CD4-positive, alpha-beta T cell (primary cell): ENCODE measurements around the gene OLFML2B. TPM values are rescaled to one million over a fixed set of nuclear protein-coding genes. Genes with fewer than 3 reads are reported as not detected.
"Not testable (repeated sequence)": the region's sequence is repeated elsewhere in the genome, so short reads cannot be mapped to it uniquely, and the experiment has no call there.

Experiments
- ATAC-seq: fragments of 200-7000 bp; cut with Tn5 transposase; one replicate; pipeline ENCODE4 v1.10.0; 2022; ENCODE audit warnings: mild to moderate bottlenecking; ENCODE audit not compliant: poor library complexity
- CTCF ChIA-PET: fragments of 350-600 bp; sonication (Branson Sonifier 250); formaldehyde crosslinking; loops from one replicate; lab custom pipeline; 2021; ENCODE audit warnings: antibody characterized with exemption, inconsistent platforms; lab: Charles Lee
- POLR2A ChIA-PET: fragments of 350-600 bp; sonication (Branson Sonifier 250); formaldehyde crosslinking; loops from one replicate; lab custom pipeline; 2021; ENCODE audit warnings: antibody characterized with exemption, inconsistent platforms; lab: Charles Lee
- DNase-seq, 14 experiments: peaks; one replicate each; pipeline ENCODE4 v3.0.0-alpha.2; 2013 to 2020; ENCODE audit warnings: mixed read lengths in 2 of 14
- H3K27ac ChIP-seq, 2 donors: one replicate each; pipeline versions ENCODE4 v1.5.1 to v1.7.0; 2013; ENCODE audit warnings: low read length in 2 of 2, low read depth in 1 of 2, mild to moderate bottlenecking in 1 of 2
- H3K27me3 ChIP-seq, 2 experiments: 1 replicate in 1 of 2; 2 replicates in 1 of 2; pipeline versions ENCODE4 v1.6.1 to v1.7.0; 2013; ENCODE audit warnings: low read length in 2 of 2, control low read depth in 1 of 2, mild to moderate bottlenecking in 1 of 2, moderate library complexity in 1 of 2; ENCODE audit not compliant: insufficient read depth in 2 of 2, control insufficient read depth in 1 of 2
- H3K36me3 ChIP-seq: one replicate; pipeline ENCODE4 v1.6.1; 2013; ENCODE audit warnings: low read length, control low read depth; ENCODE audit not compliant: insufficient read depth
- H3K4me1 ChIP-seq: one replicate; pipeline ENCODE4 v1.6.1; 2013; ENCODE audit warnings: low read length, control low read depth; ENCODE audit not compliant: insufficient read depth
- H3K4me3 ChIP-seq: one replicate; pipeline ENCODE4 v1.5.1; 2013; ENCODE audit warnings: mild to moderate bottlenecking, low read length, moderate library complexity
- H3K9me3 ChIP-seq, 2 experiments: 1 replicate in 1 of 2; 2 replicates in 1 of 2; pipeline versions ENCODE4 v1.6.1 to v1.7.0; 2013; ENCODE audit warnings: low read length in 2 of 2, mild to moderate bottlenecking in 2 of 2, control low read depth in 1 of 2, moderate library complexity in 1 of 2; ENCODE audit not compliant: control insufficient read depth in 1 of 2, insufficient read depth in 1 of 2
- H3K27ac Mint-ChIP-seq: one replicate; pipeline ENCODE4 v1.8.0; 2020; ENCODE audit warnings: mixed read lengths
- H3K27me3 Mint-ChIP-seq: one replicate; pipeline ENCODE4 v1.8.0; 2021; ENCODE audit warnings: mixed read lengths
- H3K36me3 Mint-ChIP-seq: one replicate; pipeline ENCODE4 v1.8.0; 2021; ENCODE audit warnings: low read depth, mixed read lengths
- H3K4me1 Mint-ChIP-seq: one replicate; pipeline ENCODE4 v1.8.0; 2021; ENCODE audit warnings: low read depth, mixed read lengths
- H3K4me3 Mint-ChIP-seq: one replicate; pipeline ENCODE4 v1.8.0; 2020; ENCODE audit warnings: mild to moderate bottlenecking, mixed read lengths
- H3K9me3 Mint-ChIP-seq: one replicate; pipeline ENCODE4 v1.8.0; 2020; ENCODE audit warnings: mixed read lengths
- CTCF ChIP-seq: fragments of 200-600 bp; IDR thresholded peaks from one replicate; pipeline ENCODE4 v1.8.0; 2022; ENCODE audit warnings: antibody characterized with exemption, mild to moderate bottlenecking
- intact Hi-C, 2 experiments: fragments of 100-400 bp; cut with DNase I in 1 of 2; cut with micrococcal nuclease in 1 of 2; formaldehyde crosslinking; loops; one replicate each; pipeline versions ENCODE4 v1.15.1 to v1.9.0; 2023 to 2025; cut with DNase I, micrococcal nuclease
- total RNA-seq, 174 experiments: library from RNA in 2 of 174; stranded (reverse) in 2 of 174; gene quantifications; one replicate each; pipeline ENCODE4 v1.2.3 and lab custom pipeline; 2021 to 2026

Gene OLFML2B
- total RNA-seq, 2 experiments from 2014 or later, result 0.08 TPM; not detected in 1

- Mint-ChIP-seq H3K27ac (no peak overlapping the region), H3K4me1 (no peaks in the 10 kb centered on the region), H3K36me3 (no peaks in the 10 kb centered on the region), H3K27me3 (peaks cover 20% of the 10 kb centered on the region), H3K9me3 (no peaks in the 10 kb centered on the region), H3K4me3 (no peak overlapping the region)
- CTCF ChIA-PET, result interaction anchor here (0.7 to 0.8 kb wide), 2 partner anchors 10 to 171 kb away, joined by 3 to 5 read pairs; no protein-coding TSS in a partner anchor
- Histone ChIP-seq H3K36me3 (no peaks in the 10 kb centered on the region), H3K27me3 (no peaks in the 10 kb centered on the region), H3K27ac (no peak overlapping the region), H3K4me3 (no peak overlapping the region), H3K9me3 (no peaks in the 10 kb centered on the region), H3K4me1 (no peaks in the 10 kb centered on the region)
- ATAC-seq (peak; percentile 54), DNase-seq (peak; percentile 10 to 69 (median 25))
- POLR2A ChIA-PET, result interaction anchor here (0.6 kb wide), 1 partner anchor 13 kb away, joined by 3 read pairs; no protein-coding TSS in a partner anchor
- intact Hi-C loops, result loop anchor here (1.0 to 10.0 kb wide), 6 partner anchors 221 to 1259 kb away; no protein-coding TSS in a partner anchor
- TF ChIP-seq CTCF, result peak; percentile 72
These were observed 32.4 kb upstream of the OLFML2B start for GRCh38 chr1:162056043-162056442.

GRCh38 chr1:162055062-162055461, 31.4 kb upstream of the OLFML2B start:
- no peak for TF ChIP-seq CTCF
- Mint-ChIP-seq H3K4me1 (no peaks in the 10 kb centered on the region), H3K9me3 (no peaks in the 10 kb centered on the region), H3K27ac (no peak overlapping the region), H3K4me3 (no peak overlapping the region), H3K27me3 (peaks cover 20% of the 10 kb centered on the region), H3K36me3 (no peaks in the 10 kb centered on the region)
- Histone ChIP-seq H3K27me3 (no peaks in the 10 kb centered on the region), H3K27ac (no peak overlapping the region), H3K9me3 (no peaks in the 10 kb centered on the region), H3K4me1 (no peaks in the 10 kb centered on the region), H3K4me3 (no peak overlapping the region), H3K36me3 (no peaks in the 10 kb centered on the region)
- DNase-seq (no peak), ATAC-seq (no peak)
- intact Hi-C loops, result loop anchor here (1.0 to 10.0 kb wide), 4 partner anchors 222 to 1260 kb away; no protein-coding TSS in a partner anchor
- ChIA-PET POLR2A (no interaction called here), CTCF (no interaction called here)

- H3K36me3 Mint-ChIP-seq, H3K4me3 ChIP-seq, DNase-seq, ATAC-seq, H3K36me3 ChIP-seq, CTCF ChIA-PET, H3K9me3 ChIP-seq, H3K27ac ChIP-seq, H3K27me3 ChIP-seq, H3K4me1 ChIP-seq, POLR2A ChIA-PET, H3K27ac Mint-ChIP-seq, H3K4me3 Mint-ChIP-seq, H3K4me1 Mint-ChIP-seq, H3K9me3 Mint-ChIP-seq: not testable (repeated sequence)
- H3K27me3 Mint-ChIP-seq, result peaks cover 14% of the 10 kb centered on the region
- intact Hi-C loops, result loop anchor here in 1 of 2 experiments (10.0 kb wide), 1 partner anchor 1261 kb away; no protein-coding TSS in a partner anchor
These were observed 30.3 kb upstream of the OLFML2B start for GRCh38 chr1:162053949-162054348.

- no peaks in the 10 kb centered on the region for H3K4me1 Mint-ChIP-seq
- H3K4me1 ChIP-seq, result no peaks in the 10 kb centered on the region
- intact Hi-C loops, result no loop called here
- H3K27me3 ChIP-seq, result no peaks in the 10 kb centered on the region
- POLR2A ChIA-PET, result no interaction called here
- ATAC-seq (no peak), DNase-seq (no peak)
- H3K9me3 ChIP-seq, result peaks cover 0 to 5% of the 10 kb centered on the region in 2 experiments
- no peaks in the 10 kb centered on the region for H3K36me3 Mint-ChIP-seq
- H3K9me3 Mint-ChIP-seq, result no peaks in the 10 kb centered on the region
- no peaks in the 10 kb centered on the region for H3K36me3 ChIP-seq
- no peak overlapping the region for H3K4me3 ChIP-seq
- H3K27ac ChIP-seq, result no peak overlapping the region
- H3K4me3 Mint-ChIP-seq, result no peak overlapping the region
- no peak for TF ChIP-seq CTCF
- CTCF ChIA-PET, result no interaction called here
- no peak overlapping the region for H3K27ac Mint-ChIP-seq
- H3K27me3 Mint-ChIP-seq, result no peaks in the 10 kb centered on the region
These were observed 23.3 kb upstream of the OLFML2B start for GRCh38 chr1:162046921-162047320.
